ENCODE measurements around the gene HGF. TPM values are rescaled to one million over a fixed set of nuclear protein-coding genes. Genes with fewer than 3 reads are reported as not detected.

Gene HGF
- total RNA-seq, 2 experiments from 2014 or later = not detected

DNA sequence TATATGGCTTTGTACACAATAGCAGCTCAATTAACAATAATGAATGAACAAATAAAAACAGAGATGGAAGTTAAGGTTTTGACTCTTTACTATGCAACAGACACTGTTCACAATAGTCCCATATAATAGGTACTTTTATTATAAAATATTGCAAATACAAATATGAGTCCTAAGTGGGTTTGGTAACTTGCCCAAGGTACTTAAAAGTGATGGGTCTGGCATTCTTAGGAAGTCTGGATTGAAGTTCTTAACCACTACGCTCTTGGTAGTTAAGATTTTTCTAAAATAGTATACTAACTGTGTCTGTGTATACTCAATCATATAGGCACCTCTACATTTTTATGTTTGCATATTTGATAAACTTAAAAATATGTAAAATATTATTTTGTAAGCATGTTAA lies 55.5 kb downstream of the HGF start:
- Histone ChIP-seq H3K27me3 (ENCODE audit: control insufficient read depth in 1 of 2, insufficient read depth in 2 of 2, low read length in 2 of 2) (no peaks in the 10 kb centered on the region), H3K9me3 (ENCODE audit: control insufficient read depth in 1 of 2, insufficient read depth in 1 of 2, low read length in 2 of 2) (peaks cover 0 to 5% of the 10 kb centered on the region in 2 experiments), H3K36me3 (ENCODE audit: insufficient read depth, low read length) (no peaks in the 10 kb centered on the region), H3K27ac (ENCODE audit: low read depth in 1 of 2, low read length in 2 of 2) (no peak overlapping the region), H3K4me1 (ENCODE audit: insufficient read depth, low read length) (no peaks in the 10 kb centered on the region), H3K4me3 (ENCODE audit: low read length) (no peak overlapping the region)
- no peak for DNase-seq
- H3K4me3 Mint-ChIP-seq = no peak overlapping the region
- TF ChIP-seq, protein P1, sequence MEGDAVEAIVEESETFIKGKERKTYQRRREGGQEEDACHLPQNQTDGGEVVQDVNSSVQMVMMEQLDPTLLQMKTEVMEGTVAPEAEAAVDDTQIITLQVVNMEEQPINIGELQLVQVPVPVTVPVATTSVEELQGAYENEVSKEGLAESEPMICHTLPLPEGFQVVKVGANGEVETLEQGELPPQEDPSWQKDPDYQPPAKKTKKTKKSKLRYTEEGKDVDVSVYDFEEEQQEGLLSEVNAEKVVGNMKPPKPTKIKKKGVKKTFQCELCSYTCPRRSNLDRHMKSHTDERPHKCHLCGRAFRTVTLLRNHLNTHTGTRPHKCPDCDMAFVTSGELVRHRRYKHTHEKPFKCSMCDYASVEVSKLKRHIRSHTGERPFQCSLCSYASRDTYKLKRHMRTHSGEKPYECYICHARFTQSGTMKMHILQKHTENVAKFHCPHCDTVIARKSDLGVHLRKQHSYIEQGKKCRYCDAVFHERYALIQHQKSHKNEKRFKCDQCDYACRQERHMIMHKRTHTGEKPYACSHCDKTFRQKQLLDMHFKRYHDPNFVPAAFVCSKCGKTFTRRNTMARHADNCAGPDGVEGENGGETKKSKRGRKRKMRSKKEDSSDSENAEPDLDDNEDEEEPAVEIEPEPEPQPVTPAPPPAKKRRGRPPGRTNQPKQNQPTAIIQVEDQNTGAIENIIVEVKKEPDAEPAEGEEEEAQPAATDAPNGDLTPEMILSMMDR (IDR thresholded peaks at IDR 0.05) = no peak
- no peaks in the 10 kb centered on the region for H3K4me1 Mint-ChIP-seq (ENCODE audit: low read depth)
- no peaks in the 10 kb centered on the region for H3K9me3 Mint-ChIP-seq
- CTCF ChIA-PET = no interaction called here
- H3K27me3 Mint-ChIP-seq = no peaks in the 10 kb centered on the region
- no peaks in the 10 kb centered on the region for H3K36me3 Mint-ChIP-seq (ENCODE audit: low read depth)
- no peak overlapping the region for H3K27ac Mint-ChIP-seq
- POLR2A ChIA-PET = no interaction called here
- intact Hi-C loops (cut with DNase I, micrococcal nuclease) = no loop called here
- ATAC-seq (ENCODE audit: poor library complexity) = no peak

DNA sequence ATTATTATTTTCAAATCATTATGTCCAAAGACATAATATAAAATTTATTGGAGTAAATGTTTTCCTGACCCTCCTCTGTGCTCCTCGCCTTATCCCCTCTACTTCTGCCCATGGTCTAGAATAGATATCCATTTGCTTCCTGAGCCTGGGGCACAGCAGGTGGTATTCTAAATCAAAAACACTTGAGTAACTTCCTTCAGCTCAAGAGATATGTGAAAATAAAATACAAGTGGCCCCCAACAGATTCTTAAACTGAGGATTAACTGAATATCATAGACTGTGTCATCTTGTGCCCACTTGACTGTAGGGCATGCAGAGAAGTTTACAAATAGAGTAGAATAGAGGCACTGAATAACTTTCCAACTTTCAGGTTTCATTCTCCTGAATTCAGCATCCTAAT lies 59.1 kb downstream of the HGF start:
- no peak for ATAC-seq (ENCODE audit: poor library complexity)
- Histone ChIP-seq H3K4me3 (ENCODE audit: low read length) (no peak overlapping the region), H3K4me1 (ENCODE audit: insufficient read depth, low read length) (no peaks in the 10 kb centered on the region), H3K27me3 (ENCODE audit: control insufficient read depth in 1 of 2, insufficient read depth in 2 of 2, low read length in 2 of 2) (no peaks in the 10 kb centered on the region), H3K9me3 (ENCODE audit: control insufficient read depth in 1 of 2, insufficient read depth in 1 of 2, low read length in 2 of 2) (peaks cover 0 to 5% of the 10 kb centered on the region in 2 experiments), H3K27ac (ENCODE audit: low read depth in 1 of 2, low read length in 2 of 2) (no peak overlapping the region), H3K36me3 (ENCODE audit: insufficient read depth, low read length) (no peaks in the 10 kb centered on the region)
- CTCF ChIA-PET = no interaction called here
- intact Hi-C loops (cut with DNase I, micrococcal nuclease) = no loop called here
- no peaks in the 10 kb centered on the region for H3K27me3 Mint-ChIP-seq
- TF ChIP-seq, protein P1 (IDR thresholded peaks at IDR 0.05) = no peak
- POLR2A ChIA-PET = no interaction called here
- no peak for DNase-seq
- no peak overlapping the region for H3K4me3 Mint-ChIP-seq
- no peaks in the 10 kb centered on the region for H3K4me1 Mint-ChIP-seq (ENCODE audit: low read depth)
- H3K27ac Mint-ChIP-seq = no peak overlapping the region
- no peaks in the 10 kb centered on the region for H3K9me3 Mint-ChIP-seq
- H3K36me3 Mint-ChIP-seq (ENCODE audit: low read depth) = no peaks in the 10 kb centered on the region

DNA sequence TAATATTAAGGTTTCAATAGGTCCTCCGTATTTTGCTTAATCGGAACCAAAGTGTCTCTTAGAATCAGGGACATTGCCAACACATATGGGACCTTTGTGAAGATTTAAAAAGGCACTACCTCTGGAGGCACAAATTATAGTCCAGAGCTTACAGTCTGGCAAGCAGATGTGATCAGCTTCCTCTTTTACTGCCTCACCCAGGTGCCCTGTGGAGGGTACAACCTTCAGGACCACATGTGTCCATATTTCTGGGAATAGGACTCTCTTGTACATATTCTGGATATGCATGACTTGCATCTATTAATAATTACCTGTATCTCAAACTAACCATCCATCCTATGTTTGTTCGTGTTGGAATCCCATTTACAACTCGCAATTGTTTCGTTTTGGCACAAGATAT lies 60.0 kb downstream of the HGF start:
- no peaks in the 10 kb centered on the region for H3K36me3 ChIP-seq (ENCODE audit: insufficient read depth, low read length)
- CTCF ChIA-PET = no interaction called here

More for the DNA sequence above, 60.0 kb downstream of the HGF start:
- ATAC-seq (ENCODE audit: poor library complexity) (no peak), DNase-seq (no peak)
- TF ChIP-seq, protein P1 (IDR thresholded peaks at IDR 0.05) = no peak
- POLR2A ChIA-PET = no interaction called here
- no peaks in the 10 kb centered on the region for H3K9me3 Mint-ChIP-seq
- no peak overlapping the region for H3K4me3 ChIP-seq (ENCODE audit: low read length)
- intact Hi-C loops (cut with DNase I, micrococcal nuclease) = no loop called here
- no peaks in the 10 kb centered on the region for H3K4me1 Mint-ChIP-seq (ENCODE audit: low read depth)
- H3K9me3 ChIP-seq (ENCODE audit: control insufficient read depth in 1 of 2, insufficient read depth in 1 of 2, low read length in 2 of 2) = peaks cover 0 to 5% of the 10 kb centered on the region in 2 experiments
- H3K36me3 Mint-ChIP-seq (ENCODE audit: low read depth) = no peaks in the 10 kb centered on the region
- no peaks in the 10 kb centered on the region for H3K4me1 ChIP-seq (ENCODE audit: insufficient read depth, low read length)
- no peaks in the 10 kb centered on the region for H3K27me3 Mint-ChIP-seq
- no peak overlapping the region for H3K4me3 Mint-ChIP-seq
- H3K27ac ChIP-seq (ENCODE audit: low read depth in 1 of 2, low read length in 2 of 2) = no peak overlapping the region
- H3K27me3 ChIP-seq (ENCODE audit: control insufficient read depth in 1 of 2, insufficient read depth in 2 of 2, low read length in 2 of 2) = no peaks in the 10 kb centered on the region
- no peak overlapping the region for H3K27ac Mint-ChIP-seq
